Ramos (cell line): Measurements from ENCODE around the gene RABGEF1.
"Not testable (repeated sequence)": the region's sequence is repeated elsewhere in the genome, so short reads cannot be mapped to it uniquely, and the experiment has no call there.

Experiments used
- in situ Hi-C: fragments of 300-500 bp; cut with MboI; formaldehyde crosslinking; loops from one replicate; pipeline ENCODE4 v1.14.3; 2022; ENCODE audit warnings: low sequenced_read_pairs; ENCODE audit not compliant: unreplicated experiment

RABGEF1 gene

GRCh38 chr7:66740302-66740979, at the start of gene RABGEF1:
TSS of gene RABGEF1 (plus strand) at chr7:66740733. CDS start at chr7:66771900, 31,167 bp downstream.
- in situ Hi-C loops: no loop called here

DNA sequence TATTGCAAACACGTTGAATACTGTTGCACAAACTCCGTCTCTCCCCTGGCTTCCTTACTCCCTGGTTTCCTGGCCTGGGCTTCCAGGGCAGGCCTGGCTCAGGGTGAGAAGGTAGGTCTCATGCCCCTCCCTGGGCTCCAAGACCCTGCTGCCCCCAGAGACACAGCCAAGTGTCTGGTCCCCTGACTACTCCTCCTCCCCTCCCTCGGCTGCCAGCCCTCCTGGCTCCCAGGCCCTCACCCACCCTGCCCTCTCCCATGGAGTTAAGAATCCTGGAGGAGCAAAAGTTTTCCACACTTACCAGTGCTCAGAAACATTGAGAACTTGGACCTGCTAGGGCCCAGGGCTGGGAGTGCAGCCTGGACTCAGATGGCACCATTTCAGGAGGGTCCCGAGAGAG, 47.2 kb upstream of the RABGEF1 start:
- in situ Hi-C loops: no loop called here

- in situ Hi-C loops: no loop called here
Measured at GRCh38 chr7:66694286-66694685, 46.2 kb upstream of the RABGEF1 start.

GRCh38 chr7:66695417-66695816, 45.1 kb upstream of the RABGEF1 start:
- in situ Hi-C loops: not testable (repeated sequence)

DNA sequence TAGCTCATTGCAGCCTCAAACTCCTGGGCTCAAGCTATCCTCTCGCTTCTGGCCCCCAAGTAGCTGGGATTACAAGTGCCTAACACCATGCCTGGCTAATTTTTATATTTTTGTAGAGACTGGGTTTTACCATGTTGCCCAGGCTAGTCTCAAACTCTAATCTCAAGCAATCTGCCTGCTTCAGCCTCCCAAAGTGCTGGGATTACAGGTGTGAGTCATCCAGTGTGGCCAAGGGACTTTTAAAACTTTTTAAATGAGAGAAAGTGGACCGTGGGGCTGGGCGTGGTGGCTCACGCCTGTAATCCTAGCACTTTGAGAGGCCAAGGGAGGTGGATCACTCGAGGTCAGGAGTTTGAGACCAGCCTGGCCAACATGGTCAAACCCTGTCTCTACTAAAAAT, 44.4 kb upstream of the RABGEF1 start:
- in situ Hi-C loops: not testable (repeated sequence)

- in situ Hi-C loops: no loop called here
Measured at GRCh38 chr7:66696774-66697191, 43.8 kb upstream of the RABGEF1 start.

- in situ Hi-C loops: no loop called here
Measured at GRCh38 chr7:66697449-66698438, 42.8 kb upstream of the RABGEF1 start.

- in situ Hi-C loops: no loop called here
Measured at GRCh38 chr7:66698652-66699205, 41.8 kb upstream of the RABGEF1 start.

- in situ Hi-C loops: no loop called here
Measured at GRCh38 chr7:66699998-66700397, 40.5 kb upstream of the RABGEF1 start.

DNA sequence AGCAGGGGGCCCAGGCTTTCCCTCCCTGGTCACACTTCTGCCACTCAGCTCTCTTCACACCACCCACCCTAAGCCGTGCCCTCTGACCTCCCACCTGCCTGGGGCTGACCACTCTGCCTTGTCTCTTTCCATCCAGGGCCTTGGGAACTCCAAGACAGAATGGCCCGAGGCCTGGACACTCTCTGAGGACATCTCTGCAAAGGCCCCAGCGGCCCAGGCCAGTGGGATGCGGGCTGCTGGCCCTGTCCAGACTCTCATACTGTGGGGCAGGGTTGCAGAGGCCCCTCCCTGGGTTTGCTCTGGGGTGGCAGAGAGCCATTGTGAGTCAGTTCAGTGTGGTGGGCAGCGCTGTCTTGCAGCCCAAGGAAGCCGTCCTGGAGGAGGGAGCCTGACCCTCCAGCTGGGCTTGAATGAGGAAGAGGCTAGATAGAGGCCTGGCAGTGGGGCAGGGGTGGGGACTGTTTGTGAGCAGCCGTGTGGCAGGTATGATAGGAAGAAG, 39.9 kb upstream of the RABGEF1 start:
- in situ Hi-C loops: no loop called here

DNA sequence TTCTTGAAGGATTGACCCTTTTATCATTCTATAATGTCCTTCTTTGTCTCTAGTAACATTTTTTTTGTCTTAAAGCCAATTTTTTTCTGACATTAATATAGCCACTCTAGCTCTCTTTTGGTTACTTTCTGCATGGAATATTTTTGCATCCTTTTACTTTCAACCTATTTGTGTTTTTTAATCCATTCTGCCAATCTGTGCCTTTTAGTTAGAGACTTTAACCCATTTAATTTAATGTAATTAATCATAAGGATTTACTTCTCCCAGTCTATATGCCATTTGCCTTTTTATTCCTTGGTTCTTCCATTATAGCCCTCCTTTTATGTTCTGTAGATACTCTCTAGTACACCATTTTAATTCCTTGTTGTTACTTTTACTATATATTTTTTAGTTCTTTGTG, 32.7 kb upstream of the RABGEF1 start:
- in situ Hi-C loops: no loop called here

DNA sequence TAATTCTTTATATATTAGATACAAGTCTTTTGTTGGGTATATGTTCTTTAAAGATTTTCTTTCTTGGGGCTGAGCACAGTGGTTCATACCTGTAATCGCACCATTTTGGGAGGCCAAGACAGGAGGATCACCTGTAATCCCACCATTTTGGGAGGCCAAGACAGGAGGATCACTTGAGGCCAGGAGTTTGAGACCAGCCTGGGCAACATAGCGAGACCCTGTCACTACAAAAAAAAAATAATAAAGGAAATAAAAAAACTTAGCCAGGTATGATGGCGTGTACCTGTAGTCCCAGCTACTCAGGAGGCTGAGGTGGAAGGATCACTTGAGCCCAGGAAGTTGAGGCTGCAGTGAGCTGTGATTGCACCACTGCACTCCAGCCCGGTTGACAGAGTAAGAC, 29.8 kb upstream of the RABGEF1 start:
- in situ Hi-C loops: not testable (repeated sequence)

DNA sequence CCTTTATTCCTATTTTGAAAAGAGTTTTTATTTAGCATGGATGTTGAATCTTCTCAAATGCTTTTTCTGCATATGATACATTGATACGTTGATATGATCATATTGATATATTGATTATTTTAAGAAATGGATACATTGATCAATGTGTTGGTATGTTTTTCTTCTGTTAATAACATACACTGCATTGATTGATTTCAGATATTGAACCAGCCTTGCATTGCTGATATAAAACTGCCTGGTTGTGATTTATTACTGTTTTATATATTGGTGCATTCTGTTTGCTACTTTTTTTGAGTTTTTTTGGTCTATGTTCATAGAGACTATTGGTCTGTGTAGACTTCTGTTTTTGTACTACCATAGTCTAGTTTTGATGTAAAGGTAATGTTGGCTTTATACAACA, 26.8 kb upstream of the RABGEF1 start:
- in situ Hi-C loops: no loop called here

GRCh38 chr7:66716634-66717033, 23.9 kb upstream of the RABGEF1 start:
- in situ Hi-C loops: not testable (repeated sequence)

GRCh38 chr7:66720561-66720960, 20.0 kb upstream of the RABGEF1 start:
- in situ Hi-C loops: no loop called here

- in situ Hi-C loops: no loop called here
Measured at GRCh38 chr7:66725843-66726242, 14.7 kb upstream of the RABGEF1 start.

DNA sequence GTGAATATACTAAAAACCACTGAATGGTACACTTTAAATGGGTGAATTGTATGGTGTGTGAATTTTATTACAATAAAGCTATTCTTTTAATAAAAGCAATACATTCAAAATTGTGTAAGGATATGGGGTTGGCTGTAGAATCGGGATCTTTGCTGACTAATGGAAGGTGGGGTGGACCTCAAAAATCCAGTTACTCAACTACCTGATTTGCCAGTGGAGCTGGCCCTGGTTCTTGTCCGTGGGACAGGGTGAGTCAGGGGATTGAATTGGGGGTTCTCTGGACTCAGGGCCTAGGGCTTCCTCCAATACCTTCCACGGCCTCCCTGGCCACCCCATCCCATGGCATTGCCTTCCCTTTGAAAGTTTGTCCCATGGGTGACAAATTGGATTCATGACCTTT, 13.5 kb upstream of the RABGEF1 start:
- in situ Hi-C loops: no loop called here

DNA sequence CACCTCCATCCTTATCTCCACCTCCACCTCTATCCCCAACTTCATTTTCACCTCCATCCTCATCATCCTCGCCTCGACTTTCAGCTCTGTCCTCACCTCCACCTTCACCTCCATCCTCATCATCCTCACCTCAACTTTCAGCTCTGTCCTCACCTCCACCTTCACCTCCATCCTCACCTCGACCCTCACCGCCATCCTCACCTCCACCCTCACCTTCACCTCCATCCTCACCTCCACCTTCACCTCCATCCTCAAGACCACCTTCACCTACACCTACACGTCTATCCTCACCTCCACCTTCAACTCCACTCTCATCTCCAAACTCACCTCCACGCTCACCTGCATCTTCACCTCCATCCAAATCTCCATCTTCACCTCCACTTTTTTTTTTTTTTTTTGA, 12.0 kb upstream of the RABGEF1 start:
- in situ Hi-C loops: no loop called here

DNA sequence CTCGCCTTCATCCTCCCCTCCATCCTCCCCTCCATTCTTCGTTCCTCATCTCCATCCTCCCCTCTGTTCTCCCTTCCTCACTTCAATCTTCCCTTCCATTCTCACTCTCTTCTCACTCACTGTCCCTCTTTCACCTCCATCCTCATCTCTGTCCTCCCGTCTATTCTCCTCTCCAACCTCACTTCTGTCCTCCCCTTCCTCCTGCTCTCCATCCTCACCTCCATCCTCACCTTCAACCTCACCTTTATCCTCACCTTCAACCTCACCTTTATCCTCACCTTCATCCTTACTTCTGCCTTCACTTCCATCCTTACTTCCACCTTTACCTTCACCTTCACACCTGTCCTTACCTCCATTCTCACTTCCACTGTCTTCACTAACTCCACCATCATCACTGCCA, 11.3 kb upstream of the RABGEF1 start:
- in situ Hi-C loops: no loop called here

GRCh38 chr7:66731986-66732385, 8.5 kb upstream of the RABGEF1 start:
- in situ Hi-C loops: no loop called here

- in situ Hi-C loops: no loop called here
Measured at GRCh38 chr7:66732439-66732838, 8.1 kb upstream of the RABGEF1 start.
